Endothelial cell of umbilical vein (primary cell): ENCODE measurements around the gene GPATCH2L. TPM values are rescaled to one million over a fixed set of nuclear protein-coding genes. Genes with fewer than 3 reads are reported as not detected.

Experiments used
- BruUV-seq: library from RNA; stranded (reverse); fragments of 400-500 nt; replicated peaks from 2 replicates; lab custom pipeline; 2021; lab: Mats Ljungman, UMichigan
- CTCF ChIA-PET: fragments of 300-600, 350-600 bp; sonication (Branson Sonifier 250); formaldehyde crosslinking; loops from one replicate; lab custom pipeline; 2021; ENCODE audit warnings: antibody characterized with exemption, inconsistent platforms; lab: Charles Lee
- POLR2A ChIA-PET: fragments of 300-600, 350-600 bp; sonication (Branson Sonifier 250); formaldehyde crosslinking; loops from one replicate; lab custom pipeline; 2021; ENCODE audit warnings: antibody characterized with exemption, inconsistent platforms; lab: Charles Lee
- DNase-seq: peaks from one replicate; pipeline ENCODE4 v3.0.0-alpha.2; 2011; ENCODE audit warnings: low read depth, low spot score
- FAIRE-seq: peaks from 2 replicates; lab custom pipeline; 2011; peaks lifted over from hg19 to GRCh38; lab: Jason Lieb, UNC
- H2AFZ ChIP-seq: 2 replicates; pipeline ENCODE4 v1.6.0; 2012; ENCODE audit warnings: low read depth, low read length, control low read depth, inconsistent platforms
- H3K27ac ChIP-seq: 2 replicates; pipeline ENCODE4 v1.5.1; 2011; ENCODE audit warnings: low read depth, mild to moderate bottlenecking, control low read depth, low read length, moderate library complexity; ENCODE audit not compliant: insufficient read depth
- H3K27me3 ChIP-seq, 2 experiments: 2 replicates each; pipeline versions ENCODE4 v1.6.0 to v1.6.1; 2011; ENCODE audit warnings: low read length in 2 of 2, mixed read lengths in 1 of 2; ENCODE audit not compliant: control insufficient read depth in 2 of 2, insufficient read depth in 2 of 2
- H3K36me3 ChIP-seq, 2 experiments: 2 replicates in 1 of 2; 3 replicates in 1 of 2; pipeline ENCODE4 v1.5.1; 2011; ENCODE audit warnings: low read length in 2 of 2, mild to moderate bottlenecking in 1 of 2, moderate library complexity in 1 of 2; ENCODE audit not compliant: control insufficient read depth in 2 of 2, insufficient read depth in 2 of 2; ENCODE audit errors: extremely low read depth in 1 of 2
- H3K4me1 ChIP-seq: 3 replicates; pipeline ENCODE4 v1.5.1; 2011; ENCODE audit warnings: mild to moderate bottlenecking, low read length; ENCODE audit not compliant: control insufficient read depth, insufficient read depth; ENCODE audit errors: extremely low read depth
- H3K4me2 ChIP-seq: 2 replicates; pipeline ENCODE4 v1.6.1; 2011; ENCODE audit warnings: low read length, control low read depth, mixed read lengths; ENCODE audit not compliant: insufficient read depth
- H3K4me3 ChIP-seq, 3 experiments: fragments of 200-600 bp in 1 of 3; sonication (generic), shearing (Covaris generic) in 1 of 3; replicated peaks in 1 of 3; 2 replicates each; pipeline ENCODE4 v1.5.1; 2011 to 2016; ENCODE audit warnings: control low read depth in 3 of 3, low read length in 3 of 3, mild to moderate bottlenecking in 2 of 3, inconsistent platforms in 1 of 3, low read depth in 1 of 3, moderate library complexity in 1 of 3; ENCODE audit not compliant: insufficient read depth in 1 of 3
- H3K79me2 ChIP-seq: 2 replicates; pipeline ENCODE4 v1.6.0; 2012; ENCODE audit warnings: low read length, inconsistent platforms; ENCODE audit not compliant: control insufficient read depth, insufficient read depth
- H3K9ac ChIP-seq: replicated peaks from 2 replicates; pipeline ENCODE3; 2011; ENCODE audit warnings: low read length, control low read depth; ENCODE audit not compliant: insufficient read depth; ENCODE audit errors: extremely low read depth
- H3K9me1 ChIP-seq: replicated peaks from 3 replicates; pipeline ENCODE4 v1.6.0; 2011; ENCODE audit warnings: mild to moderate bottlenecking, low read length; ENCODE audit not compliant: control insufficient read depth, insufficient read depth; ENCODE audit errors: extremely low read depth
- H3K9me3 ChIP-seq: replicated peaks from 2 replicates; pipeline ENCODE4 v1.5.1; 2012; ENCODE audit warnings: low read length, inconsistent platforms; ENCODE audit not compliant: control insufficient read depth, insufficient read depth
- H4K20me1 ChIP-seq: replicated peaks from 2 replicates; pipeline ENCODE3; 2011; ENCODE audit warnings: mild to moderate bottlenecking, low read length; ENCODE audit not compliant: control insufficient read depth, insufficient read depth; ENCODE audit errors: extremely low read depth
- CTCF ChIP-seq, 2 donors: IDR thresholded peaks; 1 replicate in 1 of 2; 2 replicates in 1 of 2; pipeline ENCODE4 v1.5.1; 2011; ENCODE audit warnings: low read length in 2 of 2, mild to moderate bottlenecking in 2 of 2, moderate library complexity in 2 of 2, control low read depth in 1 of 2, inconsistent platforms in 1 of 2, low read depth in 1 of 2; ENCODE audit not compliant: insufficient read depth in 1 of 2; ENCODE audit errors: extremely low read depth in 1 of 2
- EZH2 ChIP-seq: IDR thresholded peaks from 2 replicates; pipeline ENCODE4 v1.6.1; 2012; ENCODE audit warnings: borderline replicate concordance, low read depth, mild to moderate bottlenecking, moderate library complexity, low read length, inconsistent platforms; ENCODE audit not compliant: severe bottlenecking
- FOS ChIP-seq: IDR thresholded peaks from 2 replicates; pipeline ENCODE4 v1.6.1; 2011; ENCODE audit warnings: mild to moderate bottlenecking, low read length, moderate library complexity, borderline replicate concordance; ENCODE audit not compliant: insufficient read depth
- GATA2 ChIP-seq: IDR thresholded peaks from 2 replicates; pipeline ENCODE4 v1.7.0; 2011; ENCODE audit warnings: low read depth, mild to moderate bottlenecking, moderate library complexity, mixed read lengths, low read length; ENCODE audit not compliant: insufficient read length, insufficient read depth
- JUN ChIP-seq: IDR thresholded peaks from 2 replicates; pipeline ENCODE4 v1.6.1; 2011; ENCODE audit warnings: borderline replicate concordance, low read depth; ENCODE audit not compliant: insufficient read length, insufficient read depth
- MAX ChIP-seq: IDR thresholded peaks from 2 replicates; pipeline ENCODE4 v1.6.1; 2011; ENCODE audit not compliant: insufficient read depth, insufficient read length
- MYC ChIP-seq: IDR thresholded peaks from one replicate; pipeline ENCODE4 v1.6.1; 2011; ENCODE audit warnings: mild to moderate bottlenecking, low read depth, low read length
- POLR2A ChIP-seq: IDR thresholded peaks from 2 replicates; pipeline ENCODE4 v1.6.1; 2012; ENCODE audit warnings: low read depth, mild to moderate bottlenecking, control low read depth, low read length
- POLR2AphosphoS5 ChIP-seq: IDR thresholded peaks from 2 replicates; pipeline ENCODE4 v1.6.1; 2012; ENCODE audit warnings: low read depth, mild to moderate bottlenecking, control low read depth, low read length, moderate library complexity; ENCODE audit not compliant: insufficient read depth
- dilution Hi-C: fragments of 300-500 bp; cut with MboI; formaldehyde crosslinking; loops from one replicate; pipeline ENCODE4 v1.15.0; 2019; ENCODE audit warnings: low sequenced_read_pairs; ENCODE audit not compliant: extremely low pct_ligation_motif_present
- intact Hi-C: fragments of 100-400 bp; cut with micrococcal nuclease; formaldehyde crosslinking; loops from one replicate; pipeline ENCODE4 v1.10.0; 2022
- polyA plus RNA-seq, 4 experiments: library from polyadenylated mRNA; depleted of rRNA in 3 of 4; stranded (reverse) in 3 of 4; unstranded in 1 of 4; fragments of >200 nt; gene quantifications; 2 replicates each; pipeline versions ENCODE4 v1.2.1 to v1.2.3, GENCODE V29; 2011 to 2012; ENCODE audit warnings: missing spikeins in 1 of 4
- total RNA-seq: library from RNA; stranded (reverse); gene quantifications from 2 replicates; pipeline ENCODE4 v1.2.3, GENCODE V29; 2021

Gene GPATCH2L
- total and polyA plus RNA-seq, 2 donors (not counting 3 experiments of a cell fraction or from before 2014, with no cell fraction given) = 23.3 to 40.0 TPM

- Histone ChIP-seq H3K4me2 (no peak overlapping the region), H3K9me3 (no peaks in the 10 kb centered on the region), H3K4me1 (no peaks in the 10 kb centered on the region), H3K79me2 (peaks cover 31% of the 10 kb centered on the region), H2AFZ (no peak overlapping the region), H4K20me1 (peaks cover 7% of the 10 kb centered on the region), H3K36me3 (peaks cover 0 to 8% of the 10 kb centered on the region in 2 experiments), H3K27ac (no peak overlapping the region), H3K9ac (no peak overlapping the region), H3K9me1 (no peaks in the 10 kb centered on the region), H3K4me3 (no peak overlapping the region), H3K27me3 (no peaks in the 10 kb centered on the region)
- no peak for TF ChIP-seq MYC
- TF ChIP-seq POLR2AphosphoS5 = no peak
- no peak for TF ChIP-seq EZH2
- TF ChIP-seq MAX = no peak
- TF ChIP-seq GATA2 = no peak
- no TSS peak for BruUV-seq
- ChIA-PET CTCF (interaction anchor here (1.0 to 1.6 kb wide), 5 partner anchors 9 to 166 kb away, joined by 3 to 5 read pairs (median 3); no protein-coding TSS in a partner anchor), POLR2A (no interaction called here)
- DNase-seq (peak; percentile 23), FAIRE-seq (no peak)
- intact Hi-C loops = no loop called here
- dilution Hi-C loops = no loop called here
Observed at GRCh38 chr14:76186308-76187027, 34.7 kb downstream of the GPATCH2L start.

- TF ChIP-seq CTCF (IDR thresholded peaks at IDR 0.05; ENCODE audit: extremely low read depth in 1 of 2, insufficient read depth in 1 of 2, low read depth in 1 of 2, low read length in 2 of 2) (no peak), JUN (no peak), POLR2A (no peak), EZH2 (no peak), GATA2 (no peak), MAX (no peak), POLR2AphosphoS5 (no peak), FOS (no peak), MYC (no peak)
- Histone ChIP-seq H3K9me3 (no peaks in the 10 kb centered on the region), H3K9ac (no peak overlapping the region), H3K4me3 (no peak overlapping the region), H3K9me1 (no peaks in the 10 kb centered on the region), H3K4me2 (no peak overlapping the region), H3K79me2 (peaks cover 17% of the 10 kb centered on the region), H3K27ac (no peak overlapping the region), H3K36me3 (peaks cover 2 to 7% of the 10 kb centered on the region in 2 experiments), H3K4me1 (no peaks in the 10 kb centered on the region), H2AFZ (no peak overlapping the region), H4K20me1 (no peaks in the 10 kb centered on the region), H3K27me3 (no peaks in the 10 kb centered on the region)
- CTCF ChIA-PET = interaction anchor here (1.7 kb wide), 1 partner anchor 9 kb away, joined by 10 read pairs; no protein-coding TSS in a partner anchor
- BruUV-seq = no TSS peak
- FAIRE-seq (no peak), DNase-seq (no peak)
- intact Hi-C loops = no loop called here
- dilution Hi-C loops = no loop called here
- POLR2A ChIA-PET = no interaction called here
Observed at GRCh38 chr14:76191297-76191696, 39.6 kb downstream of the GPATCH2L start.
